GM18907 (cell line): Measurements from ENCODE around the gene LITAF.
"Not testable (repeated sequence)": the region's sequence is repeated elsewhere in the genome, so short reads cannot be mapped to it uniquely, and the experiment has no call there.

Source experiments
- ATAC-seq: cut with Tn5 transposase; IDR thresholded peaks from one replicate; pipeline ENCODE4 v1.9.1; 2021; ENCODE audit warnings: mild to moderate bottlenecking, moderate library complexity; ENCODE audit not compliant: unreplicated experiment

LITAF gene

GRCh38 chr16:11601425-11601824 lies 14.7 kb upstream of the LITAF start:
- ATAC-seq = no peak

- no peak for ATAC-seq
Observed at GRCh38 chr16:11599579-11599978, 12.9 kb upstream of the LITAF start.

GRCh38 chr16:11597235-11598095 lies 10.7 kb upstream of the LITAF start:
- ATAC-seq = no peak

- no peak for ATAC-seq
Observed at GRCh38 chr16:11596572-11597226, 10.0 kb upstream of the LITAF start.

DNA sequence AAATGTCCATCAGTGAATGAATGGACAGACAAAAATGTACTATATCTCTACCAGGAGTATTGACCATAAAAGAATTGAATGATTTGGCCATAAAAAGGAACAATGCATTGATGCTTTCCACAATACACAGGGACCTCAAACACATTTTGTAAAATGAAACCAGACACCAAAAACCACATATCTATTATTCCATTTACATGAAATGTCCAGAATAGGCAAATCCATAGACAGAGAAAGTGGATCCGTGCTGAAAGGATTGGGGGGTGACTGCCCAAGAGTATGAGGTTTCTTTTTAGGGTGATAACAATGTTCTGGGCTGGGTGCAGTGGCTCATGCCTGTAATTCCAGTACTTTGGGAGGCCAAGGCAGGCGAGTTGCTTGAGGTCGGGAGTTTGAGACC lies 6.9 kb upstream of the LITAF start:
- no peak for ATAC-seq

- not testable (repeated sequence) for ATAC-seq
Observed at GRCh38 chr16:11593076-11593475, 6.4 kb upstream of the LITAF start.

- ATAC-seq = not testable (repeated sequence)
Observed at GRCh38 chr16:11591630-11592029, 4.9 kb upstream of the LITAF start.

GRCh38 chr16:11589198-11589550 lies 2.5 kb upstream of the LITAF start:
- no peak for ATAC-seq

DNA sequence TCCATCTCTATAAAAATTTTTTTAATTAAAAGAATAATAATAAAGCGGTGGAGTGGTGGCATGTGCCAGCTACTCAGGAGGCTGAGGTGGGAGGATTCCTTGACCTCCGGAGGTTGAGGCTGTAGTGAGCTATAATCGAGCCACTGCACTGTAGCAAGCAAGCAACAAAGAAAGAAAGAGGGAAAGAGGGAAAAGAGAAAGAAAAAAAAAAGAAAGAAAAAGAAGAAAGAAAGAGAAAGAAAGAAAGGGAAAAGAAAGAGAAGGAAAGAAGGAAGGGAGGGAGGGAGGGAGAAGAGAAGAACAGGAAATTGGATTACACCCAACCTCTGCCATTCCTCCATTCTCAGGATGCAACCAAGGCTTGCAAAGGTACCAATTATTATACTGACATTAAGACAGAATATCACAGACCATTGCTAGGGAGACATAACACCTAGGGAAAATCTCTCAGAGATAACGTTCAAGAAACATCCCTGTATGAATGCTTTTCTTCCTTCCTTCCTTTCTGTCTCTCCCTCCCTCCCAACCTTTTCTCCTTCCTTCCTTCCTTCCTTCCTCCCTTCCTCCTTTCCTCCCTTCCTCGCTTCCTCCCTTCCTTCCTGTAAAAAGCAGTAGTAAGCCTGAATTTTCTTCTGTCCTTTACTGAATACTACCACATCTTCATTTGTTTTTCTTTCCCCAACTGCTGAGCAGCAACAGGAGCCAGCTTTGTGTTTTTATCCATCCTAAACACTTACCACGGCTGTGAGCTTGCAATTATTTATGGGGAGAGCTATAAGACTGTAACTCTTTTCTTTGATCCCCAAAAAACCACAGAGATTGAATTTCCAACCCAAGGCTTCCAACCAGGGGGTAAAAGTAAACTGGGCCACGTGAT lies 1.8 kb upstream of the LITAF start:
- ATAC-seq = no peak

- ATAC-seq = no peak
Observed at GRCh38 chr16:11587643-11588247, 1.0 kb upstream of the LITAF start.

- ATAC-seq = peak; percentile 23
Observed at GRCh38 chr16:11586378-11586855, 302 bp downstream of the LITAF start.

GRCh38 chr16:11585460-11586377 lies 1.0 kb downstream of the LITAF start:
- peak; percentile 17 for ATAC-seq

- no peak for ATAC-seq
Observed at GRCh38 chr16:11583889-11584565, 2.7 kb downstream of the LITAF start.

- ATAC-seq = no peak
Observed at GRCh38 chr16:11583166-11583565, 3.6 kb downstream of the LITAF start.

- no peak for ATAC-seq
Observed at GRCh38 chr16:11582157-11582814, 4.4 kb downstream of the LITAF start.

- ATAC-seq = no peak
Observed at GRCh38 chr16:11581678-11582077, 5.0 kb downstream of the LITAF start.

DNA sequence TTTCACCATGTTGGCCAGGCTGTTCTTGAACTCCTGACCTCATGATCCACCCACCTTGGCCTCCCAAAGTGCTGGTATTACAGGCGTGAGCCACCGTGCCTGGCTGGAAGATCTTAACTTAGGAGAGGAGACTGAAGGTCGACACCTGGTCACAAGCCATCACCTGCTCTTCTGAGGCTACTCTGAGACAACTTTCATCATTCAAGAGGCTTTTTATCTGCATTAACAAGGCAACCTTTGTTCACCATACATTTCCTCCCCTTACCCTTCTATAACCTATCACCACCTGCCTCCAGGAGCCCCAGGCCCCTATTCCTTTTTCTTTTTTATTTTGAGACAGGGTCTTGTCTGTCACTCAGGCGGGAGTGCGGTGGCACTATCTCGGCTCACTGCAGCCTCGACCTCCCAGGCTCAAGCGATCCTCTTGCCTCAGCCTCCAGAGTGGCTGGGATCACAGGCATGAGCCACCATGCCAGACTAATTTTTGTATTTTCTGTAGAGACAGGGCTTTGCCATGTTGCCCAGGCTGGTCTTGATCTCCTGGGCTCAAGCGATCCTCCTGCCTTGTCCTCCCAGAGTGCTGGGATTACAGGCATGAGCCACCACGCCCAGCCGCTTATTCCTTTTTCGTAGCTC lies 6.2 kb downstream of the LITAF start:
- ATAC-seq = no peak

- ATAC-seq = not testable (repeated sequence)
Observed at GRCh38 chr16:11577290-11577660, 9.4 kb downstream of the LITAF start.
